Hematopoietic multipotent progenitor cell treated with erythropoietin and hydrocortisone succinate and interleukin-3 and kit ligand, for 17 days (in vitro differentiated cells): ENCODE measurements around the gene GAPVD1.
"Not testable (repeated sequence)": the region's sequence is repeated elsewhere in the genome, so short reads cannot be mapped to it uniquely, and the experiment has no call there.

Experiments
- DNase-seq: peaks from one replicate; pipeline ENCODE4 v3.0.0-alpha.2; 2015; ENCODE audit warnings: low spot score

The GAPVD1 gene

DNA sequence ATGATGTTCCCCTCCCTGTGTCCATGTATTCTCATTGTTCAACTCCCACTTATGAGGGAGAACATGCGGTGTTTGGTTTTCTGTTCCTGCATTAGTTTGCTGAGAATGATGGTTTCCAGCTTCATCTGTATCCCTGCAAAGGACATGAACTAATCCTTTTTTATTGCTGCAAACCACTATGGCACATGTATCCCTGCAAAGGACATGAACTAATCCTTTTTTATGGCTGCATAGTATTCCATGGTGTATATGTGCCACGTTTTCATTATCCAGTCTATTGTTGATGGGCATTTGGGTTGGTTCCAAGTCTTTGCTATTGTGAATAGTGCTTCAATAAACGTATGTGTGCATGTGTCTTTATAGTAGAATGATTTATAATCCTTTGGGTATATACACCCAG lies 54.7 kb downstream of the GAPVD1 start:
- DNase-seq, result not testable (repeated sequence)

GRCh38 chr9:125317704-125318103 lies 56.1 kb downstream of the GAPVD1 start:
- no peak for DNase-seq

DNA sequence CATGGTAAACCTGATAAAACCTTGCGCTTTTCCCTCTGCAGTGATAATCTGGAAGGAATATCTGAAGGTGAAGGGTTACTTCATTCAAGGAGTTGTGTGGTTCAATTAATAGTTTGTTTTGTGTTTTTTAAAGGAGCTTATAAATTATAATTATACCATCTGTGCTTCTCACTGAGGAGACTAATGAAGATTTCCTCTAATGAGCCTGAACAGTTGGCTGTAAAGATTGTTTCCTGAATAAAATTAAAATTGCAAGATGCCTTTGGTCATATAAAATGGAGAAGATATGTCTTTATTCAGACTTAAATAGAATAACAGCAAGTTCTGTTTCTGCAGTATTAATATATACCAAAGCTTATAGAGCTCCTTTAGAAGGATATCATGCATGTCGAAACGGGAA lies 59.9 kb downstream of the GAPVD1 start:
- no peak for DNase-seq

GRCh38 chr9:125323615-125324014 lies 62.0 kb downstream of the GAPVD1 start:
- DNase-seq, result no peak

DNA sequence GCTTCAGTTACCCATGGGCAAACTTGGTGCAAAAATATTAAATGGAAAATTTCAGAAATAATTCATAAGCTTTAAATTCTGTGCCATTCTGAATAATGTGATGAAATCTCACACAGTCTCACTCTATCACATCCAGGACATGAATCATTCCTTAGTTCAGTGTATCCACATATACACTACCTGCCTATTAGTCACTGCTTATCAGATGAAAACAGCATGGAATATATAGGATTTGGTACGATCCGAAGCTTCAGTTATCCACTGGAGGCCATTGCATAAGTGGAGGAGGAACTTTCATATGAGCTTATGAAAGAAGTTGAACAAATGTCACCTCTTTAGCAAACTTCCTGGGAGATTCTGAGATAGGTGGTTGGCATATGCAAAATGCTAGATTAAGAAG lies 64.2 kb downstream of the GAPVD1 start:
- DNase-seq, result no peak

- DNase-seq, result no peak
Measured at GRCh38 chr9:125329978-125330377, 68.4 kb downstream of the GAPVD1 start.

DNA sequence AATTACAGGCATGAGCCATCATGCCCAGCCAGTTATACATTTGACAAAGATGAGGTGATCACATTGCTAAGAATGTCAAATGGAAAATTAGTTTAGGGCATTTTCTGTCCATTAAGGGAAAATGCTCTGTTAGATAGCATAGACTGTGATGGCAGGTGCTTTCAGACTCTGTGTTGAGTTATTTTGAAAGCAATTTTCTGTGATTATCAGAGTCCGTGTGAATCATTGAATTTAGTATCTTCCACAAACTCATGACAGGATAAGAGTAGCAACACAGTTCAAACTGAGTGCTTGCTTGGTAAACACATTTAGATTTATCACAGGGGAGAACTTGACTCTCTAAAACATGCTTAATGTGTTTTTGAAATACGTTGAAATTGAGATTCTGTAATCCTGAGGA lies 69.0 kb downstream of the GAPVD1 start:
- no peak for DNase-seq

- no peak for DNase-seq
Measured at GRCh38 chr9:125332527-125332926, 70.9 kb downstream of the GAPVD1 start.

GRCh38 chr9:125337236-125337635 lies 75.6 kb downstream of the GAPVD1 start:
- no peak for DNase-seq

DNA sequence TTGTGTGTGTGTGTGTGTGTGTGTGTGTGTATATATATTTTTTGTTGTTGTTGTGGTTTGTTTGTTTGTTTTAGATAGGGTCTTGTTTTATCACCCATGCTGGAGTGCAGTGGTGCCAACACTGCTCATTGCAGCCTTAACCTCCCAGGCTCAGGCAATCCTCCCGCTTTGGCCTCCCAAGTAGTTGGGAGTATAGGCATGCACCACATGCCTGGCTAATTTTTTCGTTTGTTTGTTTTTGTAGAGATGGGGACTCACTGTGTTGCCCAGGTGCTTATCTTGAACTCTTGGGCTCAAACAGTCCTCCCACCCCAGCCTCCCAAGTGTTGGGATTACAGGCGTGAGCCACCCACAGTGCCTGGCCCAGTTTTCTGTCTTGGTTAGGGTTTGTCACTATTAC lies 77.3 kb downstream of the GAPVD1 start:
- peak; percentile 20 for DNase-seq

DNA sequence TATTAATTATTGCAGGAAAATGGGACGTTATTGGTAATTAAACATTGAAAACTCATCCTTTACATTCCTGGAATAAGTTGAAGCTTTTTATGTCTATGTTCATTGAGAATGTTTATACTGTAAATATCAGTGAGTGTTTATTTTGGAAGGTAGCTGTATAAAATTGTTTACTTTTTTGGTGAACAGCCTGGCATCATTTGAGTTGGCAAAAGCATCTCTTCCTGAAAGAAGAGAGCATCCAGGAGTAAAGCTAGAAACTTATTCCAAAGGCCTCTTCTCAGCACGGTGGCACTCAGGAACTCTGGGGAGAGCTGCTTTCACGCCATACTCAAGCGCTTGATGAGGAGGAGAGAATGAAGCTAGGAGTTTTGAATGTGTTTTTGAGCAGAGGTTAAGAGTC lies 79.9 kb downstream of the GAPVD1 start:
- no peak for DNase-seq

DNA sequence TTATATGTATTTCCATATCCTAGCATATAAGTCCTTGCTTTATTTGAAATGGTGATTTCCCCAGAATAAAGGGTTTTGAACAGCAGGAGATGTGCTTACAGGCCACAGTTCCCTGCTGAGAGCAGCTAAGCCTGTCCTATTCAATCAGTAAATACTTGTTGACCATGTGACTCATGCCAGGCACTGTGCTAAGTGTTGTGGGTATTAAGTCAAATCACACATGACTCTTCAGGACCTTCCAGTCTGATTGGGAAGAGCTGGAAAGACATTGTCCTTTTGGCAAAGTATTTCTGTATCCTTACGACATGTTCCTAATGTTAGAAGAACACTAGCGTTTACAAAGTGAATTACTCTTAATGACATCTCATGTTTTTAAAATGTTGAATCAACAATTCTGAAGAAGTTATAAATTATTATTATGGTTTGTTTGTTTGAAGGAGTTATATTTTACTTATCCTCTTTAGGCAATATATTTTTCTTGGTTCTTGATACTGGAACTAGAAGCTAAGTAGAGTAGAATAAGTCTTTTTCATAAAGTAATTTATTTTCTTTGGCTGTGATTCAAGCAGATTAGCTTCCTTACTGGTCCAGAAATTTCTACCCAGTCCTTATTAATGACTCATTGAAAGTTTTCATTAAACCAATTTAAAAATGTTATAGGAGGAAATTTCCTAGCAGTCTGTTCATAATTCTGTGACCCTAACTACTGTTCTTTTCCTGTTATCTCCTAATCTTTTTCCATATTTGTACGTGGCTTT lies 82.1 kb downstream of the GAPVD1 start:
- DNase-seq, result no peak

DNA sequence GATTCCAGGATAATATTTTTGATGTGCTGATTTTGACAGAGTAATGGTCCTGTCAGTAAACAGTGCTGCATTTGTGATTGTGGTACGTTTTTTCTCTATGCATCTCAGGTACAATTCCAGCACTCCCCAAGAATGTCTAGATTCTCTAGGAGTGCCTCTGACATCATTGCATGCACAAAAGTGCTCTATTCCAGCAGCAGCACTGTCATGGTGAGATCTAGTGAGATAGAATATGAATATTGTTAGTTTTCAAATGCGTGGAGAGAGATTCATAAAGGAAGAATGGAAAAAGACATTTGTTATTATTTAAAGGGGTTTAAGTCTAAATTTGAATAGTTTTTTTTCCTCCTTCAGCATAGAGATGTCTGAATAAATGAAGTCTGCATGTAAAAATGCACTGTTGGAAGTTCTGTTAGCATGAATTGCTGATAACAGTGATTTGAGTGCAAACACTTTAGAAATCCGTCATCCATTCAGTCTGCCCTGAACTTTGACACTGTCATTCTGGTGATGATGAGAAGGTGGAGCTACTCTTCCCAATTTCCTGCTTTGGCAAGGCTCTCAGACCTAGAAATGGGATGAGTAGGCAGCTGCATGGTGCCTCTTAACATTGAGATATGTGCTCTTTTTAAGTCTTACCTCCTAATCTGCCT lies 84.6 kb downstream of the GAPVD1 start:
- DNase-seq, result no peak

DNA sequence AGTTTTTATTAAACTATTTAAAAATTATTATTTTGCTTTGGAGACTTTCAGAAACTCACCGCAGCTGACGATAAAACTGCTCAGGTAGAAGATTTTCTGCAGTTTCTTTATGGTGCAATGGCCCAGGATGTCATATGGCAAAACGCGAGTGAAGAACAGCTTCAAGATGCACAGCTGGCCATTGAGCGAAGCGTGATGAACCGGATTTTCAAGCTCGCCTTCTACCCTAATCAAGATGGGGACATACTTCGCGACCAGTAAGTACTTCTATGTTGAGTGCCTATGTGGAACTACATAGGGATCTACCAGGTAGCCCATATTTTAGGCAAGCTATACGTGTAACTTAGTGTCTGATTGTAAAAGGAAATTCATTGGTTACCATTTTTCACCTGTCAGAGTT lies 94.0 kb downstream of the GAPVD1 start:
- no peak for DNase-seq

- no peak for DNase-seq
Measured at GRCh38 chr9:125356032-125356431, 94.4 kb downstream of the GAPVD1 start.

DNA sequence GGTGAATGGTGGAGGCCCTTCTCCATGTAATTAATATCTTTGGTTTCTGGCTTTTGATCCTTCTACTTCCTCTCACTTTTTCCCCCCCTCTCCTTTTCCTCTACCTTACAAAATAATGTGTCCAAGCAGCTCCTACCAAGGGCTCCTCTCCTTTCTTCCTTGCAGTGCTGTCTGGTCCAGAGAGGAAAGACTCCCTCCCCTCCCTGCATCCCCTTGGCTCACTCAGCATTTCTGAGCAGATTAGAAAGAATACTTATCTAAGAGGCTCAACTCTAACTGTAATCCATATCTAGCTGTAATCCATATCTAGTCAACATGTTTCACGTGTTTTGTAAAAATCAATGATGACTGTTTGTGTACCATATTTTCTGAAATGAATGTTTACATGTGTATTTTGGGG lies 97.4 kb downstream of the GAPVD1 start:
- no peak for DNase-seq

GRCh38 chr9:125360601-125361000 lies 99.0 kb downstream of the GAPVD1 start:
- DNase-seq, result no peak

GRCh38 chr9:125361837-125362531 lies 100.4 kb downstream of the GAPVD1 start:
- no peak for DNase-seq

GRCh38 chr9:125366676-125367075 lies 105.0 kb downstream of the GAPVD1 start:
- DNase-seq, result no peak

GRCh38 chr9:125370786-125371185 lies 109.2 kb downstream of the GAPVD1 start:
- DNase-seq, result no peak

- no peak for DNase-seq
Measured at GRCh38 chr9:125372441-125373226, 111.0 kb downstream of the GAPVD1 start.
